Activated CD4-positive, alpha-beta T cell treated with anti-CD3 and anti-CD28 coated beads, Interleukin-2, amount 50 U/mL, for 1 hour (primary cell): Measurements from ENCODE around the gene FER.
"Not testable (repeated sequence)": the region's sequence is repeated elsewhere in the genome, so short reads cannot be mapped to it uniquely, and the experiment has no call there.

Experiments used
- DNase-seq: peaks from one replicate; pipeline ENCODE4 v3.0.0-alpha.2; 2020

Gene FER

DNA sequence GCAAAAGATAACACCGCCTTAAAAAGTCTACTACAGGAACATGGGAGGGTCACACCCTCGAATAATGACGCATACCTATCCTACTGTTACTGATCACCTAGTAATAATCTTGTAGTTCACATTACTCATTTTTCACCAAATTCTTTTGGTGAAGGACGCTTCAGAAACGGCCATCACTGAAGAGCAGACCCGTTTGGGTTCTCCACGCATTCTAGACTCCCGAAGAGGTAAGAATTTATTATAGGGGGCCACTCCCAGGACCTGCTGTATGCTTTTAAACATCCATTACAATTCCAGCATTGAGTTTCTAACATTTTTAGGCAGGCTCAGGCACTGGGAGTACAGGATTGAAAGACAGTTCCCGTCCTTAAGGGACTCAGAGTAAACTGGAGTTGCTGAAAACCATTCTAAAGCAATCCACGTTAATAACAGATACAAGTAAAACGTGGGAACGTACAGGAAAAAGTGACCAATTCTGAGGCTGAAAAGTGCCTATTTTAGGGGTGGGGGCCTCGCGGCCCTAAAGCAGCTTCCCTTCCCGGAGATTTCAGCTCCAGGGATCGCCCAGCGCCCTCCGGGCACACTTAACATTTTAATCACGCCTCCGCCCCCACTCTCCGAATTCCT, at the start of gene FER:
Gene FER (plus strand): TSS at position 124 of the 627 bp plus-strand sequence. CDS start 50,286 bp downstream, outside the sequence.
- DNase-seq: peak; percentile 32

DNA sequence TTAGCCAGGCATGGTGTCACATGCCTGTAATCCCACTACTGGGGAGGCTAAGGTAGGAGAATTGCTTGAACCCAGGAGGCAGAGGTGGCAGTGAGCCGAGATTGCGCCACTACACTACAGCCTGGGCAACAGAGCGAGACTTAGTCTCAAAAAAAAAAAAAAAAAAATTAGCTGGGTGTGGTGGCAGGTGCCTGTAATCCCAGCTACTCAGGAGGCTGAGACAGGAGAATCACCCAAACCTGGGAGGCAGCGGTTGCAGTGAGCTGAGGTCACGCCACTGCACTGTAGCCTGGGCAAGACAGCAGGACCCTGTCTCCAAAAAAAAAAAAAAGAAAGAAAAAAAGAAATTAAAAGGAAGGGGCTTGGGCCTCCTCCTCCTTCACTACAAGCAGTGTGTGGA, 47.3 kb upstream of the FER start:
- not testable (repeated sequence) for DNase-seq

DNA sequence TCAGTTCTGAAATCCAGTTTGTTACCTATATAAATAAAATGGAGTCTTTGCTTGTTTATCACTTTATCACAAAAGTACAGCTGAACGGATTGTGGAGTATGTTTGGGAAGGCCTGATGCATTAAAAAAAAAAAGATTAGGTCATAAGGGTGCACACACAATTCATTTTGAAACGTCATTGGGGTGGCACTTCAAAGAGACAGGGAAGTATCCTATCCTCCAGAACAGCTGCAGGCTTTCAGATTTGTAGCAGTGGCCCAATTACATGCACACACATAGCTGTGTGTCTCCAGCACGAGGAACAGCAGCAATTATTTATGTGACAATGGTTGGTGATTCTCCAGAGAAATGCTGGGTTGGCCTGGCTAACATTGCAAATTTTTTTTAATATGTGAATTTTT, 46.8 kb upstream of the FER start:
- no peak for DNase-seq

DNA sequence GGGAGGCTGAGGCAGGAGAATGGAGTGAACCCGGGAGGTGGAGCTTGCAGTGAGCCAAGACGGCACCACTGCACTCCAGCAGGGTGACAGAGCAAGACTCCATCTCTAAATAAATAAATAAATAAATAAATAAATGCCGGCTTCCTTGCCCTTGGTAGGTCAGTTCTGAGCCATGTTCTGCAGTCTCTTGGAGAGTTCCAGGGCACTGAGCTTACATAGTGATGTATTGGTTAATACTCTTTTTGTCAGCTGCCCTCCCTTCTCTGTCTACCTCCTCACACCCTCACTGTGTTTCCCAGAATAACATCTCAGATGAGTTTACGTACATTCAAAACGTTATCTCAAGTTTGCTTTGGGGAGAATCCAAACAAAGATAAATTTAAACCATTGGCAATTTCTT, 45.2 kb upstream of the FER start:
- no peak for DNase-seq

DNA sequence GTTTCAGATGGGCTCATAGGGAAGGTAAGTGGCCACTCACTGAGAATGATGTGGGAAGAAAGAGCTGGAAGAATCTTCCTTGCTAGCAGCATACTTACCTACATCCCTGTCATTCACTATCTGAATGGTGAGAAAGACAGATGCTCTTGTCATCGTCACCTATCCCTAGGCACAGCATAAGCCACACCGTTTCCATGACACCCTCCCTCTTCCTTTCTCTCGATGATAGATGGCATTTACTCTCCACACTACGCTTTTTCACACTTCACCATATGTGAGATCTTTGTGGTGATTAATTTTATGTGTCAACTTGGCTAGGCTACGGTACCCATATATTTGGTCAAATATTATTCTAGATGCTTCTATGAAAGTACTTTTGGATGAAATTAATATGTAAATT, 44.4 kb upstream of the FER start:
- DNase-seq: no peak

DNA sequence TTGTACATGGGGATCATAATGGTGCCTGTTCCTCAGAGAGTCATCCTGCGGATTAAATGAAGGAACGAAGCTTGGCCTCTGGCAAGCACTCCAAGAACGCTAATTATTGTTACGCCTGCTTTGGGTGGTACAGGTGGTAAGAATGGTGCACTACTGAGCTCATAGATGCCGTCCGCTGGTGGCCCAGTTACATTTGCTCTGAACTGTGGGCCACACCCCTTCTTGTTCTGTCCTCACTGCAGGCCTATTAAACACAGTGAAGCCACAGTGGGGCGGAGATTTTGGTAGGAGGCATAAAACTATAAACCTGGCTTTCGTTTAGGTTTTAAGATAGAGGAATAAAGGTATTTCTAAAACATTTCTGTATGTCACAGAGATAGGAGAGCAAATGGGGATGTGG, 40.6 kb upstream of the FER start:
- DNase-seq: no peak

DNA sequence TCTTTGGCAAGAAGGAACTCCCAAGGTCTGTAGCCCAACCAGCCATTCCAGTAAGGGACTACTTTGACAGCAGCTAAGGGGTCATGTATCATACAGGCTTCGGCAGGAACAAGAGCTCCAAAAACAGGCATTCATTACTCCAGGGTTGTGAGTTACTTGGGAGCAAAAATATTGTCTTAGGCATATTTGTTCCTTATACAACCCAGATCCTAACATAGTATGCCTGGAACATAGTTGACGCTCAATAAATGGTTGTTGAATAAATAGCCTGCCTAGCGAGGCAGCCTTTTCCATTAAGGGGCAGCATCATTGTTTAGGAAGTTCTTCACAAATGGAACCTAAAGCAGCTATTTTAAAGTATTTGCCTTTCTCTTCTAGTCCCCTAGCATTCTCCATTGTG, 35.8 kb upstream of the FER start:
- no peak for DNase-seq

DNA sequence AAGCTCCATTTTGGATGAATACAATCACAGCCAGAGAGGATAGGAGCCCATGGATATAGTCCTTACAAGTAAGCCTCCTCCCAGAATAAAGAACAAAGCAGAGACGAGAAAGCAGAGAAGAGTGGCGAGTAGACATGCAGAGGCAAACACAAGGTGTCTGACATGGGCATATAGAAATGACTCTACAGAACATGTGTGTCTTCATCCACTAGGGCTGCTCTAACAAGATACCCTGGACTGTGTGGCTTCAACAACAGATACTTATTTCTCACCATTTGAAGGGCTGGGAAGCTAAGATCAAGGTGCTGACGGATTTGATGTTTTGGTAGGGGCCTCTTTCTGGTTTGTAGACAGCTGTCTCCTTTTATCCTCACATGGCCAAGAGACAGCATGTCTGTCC, 32.3 kb upstream of the FER start:
- DNase-seq: no peak

DNA sequence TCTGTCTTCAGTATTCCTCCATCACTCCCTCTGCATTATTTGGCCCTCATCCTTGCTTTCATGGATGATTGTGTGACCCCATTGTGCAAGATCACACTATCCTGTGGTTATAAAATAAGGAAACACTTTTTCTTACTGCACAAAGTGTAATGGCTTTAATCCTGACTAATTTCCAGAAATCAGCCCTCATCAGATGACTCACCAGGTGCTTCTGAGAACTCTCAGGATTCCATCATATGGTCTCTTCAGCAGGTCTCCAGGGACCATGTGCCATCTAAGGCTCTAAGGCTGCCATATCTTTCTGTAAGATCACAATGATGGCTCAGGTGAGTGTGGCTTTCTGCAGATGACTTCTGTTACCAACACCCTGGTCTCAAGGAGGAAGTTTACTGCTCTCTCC, 27.3 kb upstream of the FER start:
- DNase-seq: no peak

DNA sequence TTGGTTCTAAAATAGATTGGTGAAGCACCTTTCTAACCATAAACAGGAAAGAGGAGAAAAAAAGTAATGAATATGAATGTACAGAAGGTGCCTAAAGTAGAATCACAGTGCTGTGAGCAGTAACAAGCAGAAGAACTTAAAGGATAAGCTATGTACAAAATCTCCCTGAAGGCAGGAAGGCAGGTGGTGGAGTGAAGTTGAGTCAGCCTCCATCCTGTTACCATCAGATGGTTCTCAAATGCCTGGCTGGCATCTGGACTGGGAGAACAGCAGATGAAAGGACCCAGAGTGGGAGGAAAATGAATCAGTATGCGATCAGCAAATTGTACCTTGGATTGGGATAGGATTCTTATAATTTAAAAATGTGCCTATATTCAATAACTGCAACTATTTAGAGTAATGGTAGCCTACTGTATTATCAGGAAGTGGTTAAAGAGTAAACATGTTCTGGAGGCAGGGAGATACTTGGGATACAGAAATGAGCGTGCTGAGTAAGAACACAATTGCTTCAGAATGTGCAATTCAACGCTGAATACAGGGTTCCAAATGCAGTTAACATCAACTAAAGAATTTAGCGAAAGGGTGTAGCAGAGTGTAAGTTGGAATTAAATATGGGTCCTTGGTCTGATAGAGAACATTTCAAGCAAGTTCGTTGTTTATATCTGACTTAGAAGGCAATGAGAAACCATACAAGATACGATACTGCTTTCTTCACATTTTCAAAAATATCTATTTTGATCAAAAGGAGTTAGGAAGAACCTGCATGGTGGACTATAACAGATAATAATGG, 21.1 kb upstream of the FER start:
- no peak for DNase-seq

DNA sequence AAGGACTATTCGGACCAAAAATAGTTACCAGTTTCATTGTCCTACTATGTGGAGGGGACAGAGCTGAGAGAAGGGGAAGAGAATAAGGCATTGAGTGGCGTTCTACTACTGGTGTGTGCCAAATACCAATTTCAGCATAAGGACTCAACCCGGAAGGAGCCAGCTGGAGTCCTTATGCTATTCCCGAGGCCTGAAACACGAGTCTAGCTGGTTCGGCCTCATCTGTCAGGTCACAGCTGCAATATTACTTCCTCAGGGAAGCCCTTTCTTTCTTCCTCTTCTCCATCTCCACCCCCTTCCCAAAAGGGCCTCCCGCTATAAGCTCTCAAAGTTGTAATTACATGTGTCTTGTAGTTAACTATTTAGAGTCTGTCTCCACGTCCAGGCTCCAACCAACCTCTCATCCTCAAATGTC, 20.5 kb upstream of the FER start:
- DNase-seq: no peak

DNA sequence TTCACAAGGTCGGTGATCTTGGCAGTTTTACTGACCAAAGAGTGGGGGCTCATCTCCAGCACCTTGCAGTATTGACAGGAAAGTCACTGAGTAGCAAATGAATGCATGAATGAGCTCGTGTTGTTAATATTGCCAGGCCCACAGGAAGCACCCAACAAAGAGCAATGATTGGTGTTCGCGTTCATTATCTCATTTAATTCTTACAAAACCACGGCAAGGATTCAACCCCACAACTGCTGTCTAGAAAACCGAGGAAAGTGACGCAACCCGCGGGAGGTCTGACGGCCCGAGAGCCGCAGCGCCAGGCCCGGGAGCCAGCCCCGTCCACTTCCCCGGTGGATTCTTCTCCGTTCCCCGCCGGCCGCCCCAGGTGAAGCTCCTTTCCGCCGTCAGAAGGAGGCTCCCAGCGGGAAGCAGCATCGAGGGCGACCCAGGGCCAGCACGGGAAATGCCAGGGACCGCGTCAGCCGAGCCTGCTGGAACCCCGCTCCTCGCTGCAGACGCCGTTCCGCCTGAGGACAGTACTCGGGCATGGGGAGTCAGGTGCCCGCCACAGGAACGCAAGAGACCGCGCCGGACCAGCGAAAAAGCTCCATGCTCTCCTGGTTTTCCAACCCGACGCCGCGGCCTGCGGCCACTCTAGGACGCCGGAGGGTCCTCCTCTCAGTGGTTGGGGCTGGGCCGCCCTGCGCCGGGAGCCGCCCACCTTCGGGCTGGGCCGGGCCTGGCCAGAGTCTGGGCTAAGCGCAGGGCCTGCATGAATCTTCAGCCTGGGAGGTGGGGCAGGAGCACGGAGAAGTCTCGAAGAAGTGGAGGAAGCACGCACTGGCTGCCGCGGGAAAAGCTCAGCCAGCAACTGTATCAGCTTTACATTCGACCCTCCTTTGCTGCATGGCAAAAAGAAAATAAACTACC, 19.8 kb upstream of the FER start:
- DNase-seq: peak; percentile 24

DNA sequence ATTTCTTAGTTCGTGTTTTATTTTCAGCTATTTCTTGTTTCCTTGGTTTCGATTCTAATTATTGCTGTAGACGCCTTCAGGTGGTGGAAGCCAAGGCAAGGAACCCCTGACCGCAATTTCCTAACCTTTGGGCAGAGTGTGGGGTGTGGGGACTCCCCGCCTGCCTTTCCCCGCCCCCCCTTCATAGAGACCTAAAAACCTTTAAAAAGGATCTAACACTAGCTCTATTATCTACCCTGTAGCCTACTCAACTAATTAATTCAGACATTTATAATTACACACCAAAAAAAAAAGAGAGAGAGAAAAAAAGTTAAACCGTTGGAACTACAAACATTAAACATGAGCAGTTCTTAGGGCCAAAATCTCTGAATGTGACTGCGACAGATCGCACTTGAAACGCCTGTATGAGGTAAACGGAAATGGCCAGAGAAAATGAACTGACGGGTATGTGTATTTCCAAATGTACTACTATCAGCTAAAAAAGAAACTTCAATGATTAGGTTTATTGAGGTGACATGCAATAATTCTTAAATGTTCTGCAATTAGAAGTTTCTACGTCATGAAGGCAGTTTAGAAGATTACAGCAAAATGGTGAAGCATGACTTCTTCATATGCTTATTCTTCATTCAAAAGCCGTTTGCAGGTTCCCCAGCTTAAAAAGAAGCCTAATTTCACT, 19.0 kb upstream of the FER start:
- peak; percentile 49 for DNase-seq

DNA sequence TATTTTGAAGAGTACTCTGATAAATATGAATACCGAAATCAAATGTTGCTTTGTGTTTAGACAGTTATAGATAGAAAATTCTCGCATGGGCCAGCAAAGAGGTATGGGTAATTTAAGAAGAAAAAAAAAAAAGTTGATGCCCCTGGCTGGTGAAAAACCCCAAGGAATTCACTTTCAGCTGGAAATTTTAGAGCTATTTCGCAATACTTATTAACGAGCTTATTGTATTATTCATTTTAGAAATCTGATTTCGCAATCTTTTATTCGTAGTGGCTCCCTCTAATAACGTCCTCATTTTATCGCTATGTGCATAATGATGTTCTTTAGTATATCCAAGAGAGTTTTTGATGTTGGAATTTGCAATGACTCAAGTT, 18.5 kb upstream of the FER start:
- DNase-seq: no peak

DNA sequence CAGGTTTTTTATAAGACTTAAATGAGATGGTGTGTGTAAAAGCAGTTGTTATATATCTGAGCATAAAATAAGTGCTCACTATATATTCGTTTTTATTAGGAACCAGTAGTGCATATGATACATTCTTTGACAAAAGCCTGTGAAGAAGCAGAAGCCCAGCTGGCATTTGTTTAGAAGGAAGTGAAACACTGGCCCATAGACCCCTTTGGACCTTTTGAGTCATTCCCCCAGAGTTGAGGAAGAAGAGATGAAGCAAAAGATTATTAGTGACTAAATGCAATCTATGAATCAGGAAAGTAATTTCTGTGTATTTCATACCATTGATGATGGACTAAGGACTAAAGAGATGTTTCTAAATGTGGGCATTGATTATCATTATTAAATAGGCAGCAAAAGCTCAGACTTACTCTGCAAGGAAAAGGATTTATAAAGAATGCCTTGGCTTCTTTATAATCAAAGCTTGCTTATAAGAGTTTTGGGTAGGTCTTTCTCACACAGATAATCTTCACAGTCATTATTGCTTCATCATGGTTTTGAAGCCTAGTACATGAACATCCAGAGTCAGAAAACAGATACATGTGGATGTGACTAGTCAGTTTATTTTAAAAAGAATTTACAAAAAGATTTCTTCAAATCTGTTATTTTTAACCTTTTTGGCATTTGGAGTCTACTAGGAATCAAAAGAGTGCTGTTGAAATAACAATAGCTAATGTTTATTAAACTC, 16.9 kb upstream of the FER start:
- DNase-seq: no peak

DNA sequence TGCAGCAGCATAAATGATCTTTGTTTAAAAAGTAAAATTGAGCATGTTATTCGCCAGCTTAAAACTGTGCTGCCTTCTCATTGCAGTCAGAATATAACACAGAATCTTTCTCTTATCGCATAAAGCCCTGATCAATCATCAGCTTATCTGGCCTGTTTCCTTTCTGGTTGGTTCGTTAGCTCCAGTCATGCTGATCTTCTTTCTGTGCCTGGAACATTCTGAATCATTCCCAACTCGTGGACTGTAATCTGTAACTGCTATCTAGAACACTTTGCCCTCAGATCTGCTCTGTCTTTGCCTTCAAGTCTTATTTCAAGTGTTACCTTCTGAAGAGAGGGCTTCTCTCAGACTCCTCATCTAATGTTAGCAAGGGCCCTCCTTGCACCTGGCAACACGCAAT, 11.9 kb upstream of the FER start:
- DNase-seq: no peak

DNA sequence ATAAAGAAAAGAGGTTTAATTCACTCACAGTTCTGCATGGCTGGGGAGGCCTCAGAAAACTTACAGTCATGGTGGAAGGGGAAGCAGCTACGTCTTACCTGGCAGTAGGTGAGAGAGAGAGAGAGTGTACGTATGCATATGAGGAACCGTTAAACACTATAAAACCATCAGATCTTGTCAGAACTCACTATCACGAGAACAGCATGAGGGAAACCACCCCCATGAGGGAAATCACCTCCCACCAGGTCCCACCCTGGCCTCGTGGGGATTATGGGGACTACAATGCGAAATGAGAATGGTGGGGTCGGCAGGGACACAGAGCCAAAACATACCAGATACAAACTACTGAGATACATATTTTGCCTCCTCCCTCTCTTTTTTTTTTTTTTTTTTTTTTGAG, 10.8 kb upstream of the FER start:
- no peak for DNase-seq

DNA sequence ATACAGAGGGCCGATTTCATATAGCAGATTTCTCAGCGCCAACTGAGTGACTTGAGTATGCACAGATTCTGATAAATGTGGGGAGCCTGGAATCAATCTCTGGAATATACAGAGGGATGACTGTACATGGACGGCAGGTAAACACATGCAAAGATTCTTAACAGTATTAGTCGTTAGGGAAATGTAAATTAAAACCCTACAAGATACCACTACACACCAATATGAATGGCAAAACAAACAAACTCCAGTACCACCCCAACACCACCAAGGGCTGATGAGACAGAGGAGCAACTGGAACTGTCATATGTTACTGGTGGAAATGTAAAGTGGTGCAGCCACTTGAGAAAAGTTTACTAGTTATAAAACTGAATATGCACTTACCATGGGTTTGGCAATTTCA, 8.3 kb upstream of the FER start:
- DNase-seq: no peak

DNA sequence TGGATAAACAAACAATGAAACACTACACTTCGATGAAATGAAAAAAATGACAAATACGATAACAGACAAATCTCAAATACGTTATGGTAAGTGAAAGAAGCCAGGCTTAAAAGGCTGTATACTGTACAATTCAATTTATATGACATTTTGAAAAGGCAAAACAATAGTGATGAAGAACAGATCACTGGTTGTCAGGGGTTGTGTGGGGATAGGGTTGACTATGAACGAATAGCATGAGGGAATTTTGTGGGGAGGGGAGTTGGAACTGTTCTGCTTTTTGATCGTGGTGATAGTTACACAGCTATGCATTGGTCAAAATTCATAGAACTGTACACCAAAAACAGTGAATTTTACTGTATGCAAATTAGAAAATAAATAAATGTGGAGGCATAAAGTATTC, 7.8 kb upstream of the FER start:
- no peak for DNase-seq

DNA sequence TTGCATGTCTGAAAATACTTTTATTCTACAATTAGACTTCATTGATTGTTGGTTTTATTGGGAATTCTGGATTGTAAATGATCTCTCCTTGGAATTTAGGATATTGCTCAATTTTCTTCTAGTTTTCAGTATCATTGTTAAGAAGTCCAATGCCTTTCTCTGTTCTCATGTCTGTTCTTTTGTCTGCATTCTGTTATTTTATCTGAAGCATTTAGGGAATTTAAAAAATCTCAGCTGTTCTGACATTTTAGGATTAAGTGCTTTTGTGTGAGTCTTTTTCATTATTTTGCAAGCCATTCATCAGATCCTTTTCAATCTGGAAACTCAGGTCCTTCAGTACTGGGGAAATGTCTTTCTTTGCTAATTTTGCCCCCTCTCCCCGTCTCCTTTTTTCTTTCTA, 4.4 kb upstream of the FER start:
- DNase-seq: no peak

DNA sequence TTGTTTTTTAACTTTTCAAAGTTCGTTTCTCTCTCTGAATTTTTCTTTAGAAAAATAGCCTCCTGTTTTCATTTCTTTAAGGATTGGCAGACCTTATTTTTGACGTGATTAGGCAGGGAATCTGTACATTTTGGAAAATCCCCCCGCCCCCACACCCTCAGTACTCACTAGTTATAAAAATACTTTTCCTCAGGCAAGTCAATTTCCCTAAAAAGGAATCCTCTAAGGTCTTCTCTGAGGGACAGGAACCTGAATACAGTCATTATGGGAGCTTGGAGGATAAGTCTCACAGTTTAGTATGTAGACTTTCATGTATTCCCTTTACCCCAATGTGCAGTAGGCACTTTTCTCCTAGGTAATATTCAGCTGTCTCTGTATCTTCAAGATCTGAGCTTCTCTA, 3.9 kb upstream of the FER start:
- DNase-seq: no peak

DNA sequence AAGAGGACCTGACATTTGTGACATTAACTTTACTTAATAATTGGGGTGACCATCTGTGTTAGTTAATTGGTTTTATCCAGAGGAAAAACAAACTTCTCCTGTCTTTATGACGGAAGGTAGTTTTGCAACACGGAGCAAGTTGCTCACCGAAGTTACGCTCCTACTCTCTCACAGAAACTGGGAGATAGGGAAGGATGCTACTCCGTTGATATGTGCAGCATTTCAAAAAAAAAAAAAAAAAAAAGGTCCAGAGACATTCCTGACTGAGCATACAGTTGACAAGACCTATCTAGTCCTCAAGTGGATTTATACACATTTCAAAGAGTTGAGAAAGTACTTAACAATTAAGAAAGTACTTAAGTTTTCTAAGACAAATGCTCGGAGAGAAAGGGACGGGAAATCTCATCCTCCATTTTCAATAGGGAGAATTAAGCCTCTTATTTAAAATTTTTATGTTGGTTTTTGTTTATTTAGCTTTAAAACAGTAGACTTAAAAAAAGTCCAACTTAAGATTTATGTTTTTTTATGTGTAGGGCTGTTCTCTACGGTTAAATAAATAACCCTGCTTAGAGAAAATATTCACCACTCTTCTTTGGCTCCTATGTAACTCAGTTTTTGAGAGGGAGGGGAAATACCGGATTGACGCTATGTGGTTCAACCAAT, 455 bp upstream of the FER start:
- no peak for DNase-seq
